IPS-18a (cell line): ENCODE results near the gene KLHL21.
A peak's percentile ranks its signal among the peaks of the same experiment; 100 is the strongest.
"Not testable (repeated sequence)": the region's sequence is repeated elsewhere in the genome, so short reads cannot be mapped to it uniquely, and the experiment has no call there.

Experiments used
- H3K27ac ChIP-seq: one replicate; pipeline ENCODE4 v1.5.1; 2013; ENCODE audit warnings: low read length
- H3K27me3 ChIP-seq: one replicate; pipeline ENCODE4 v1.6.1; 2013; ENCODE audit warnings: mild to moderate bottlenecking, low read length; ENCODE audit not compliant: control insufficient read depth, insufficient read depth
- H3K36me3 ChIP-seq: one replicate; pipeline ENCODE4 v1.6.1; 2013; ENCODE audit warnings: low read depth, low read length; ENCODE audit not compliant: control insufficient read depth
- H3K4me1 ChIP-seq: one replicate; pipeline ENCODE4 v1.6.1; 2013; ENCODE audit warnings: low read depth, low read length; ENCODE audit not compliant: control insufficient read depth
- H3K4me3 ChIP-seq: one replicate; pipeline ENCODE4 v1.5.1; 2013; ENCODE audit warnings: low read length
- H3K9ac ChIP-seq: one replicate; pipeline ENCODE4 v1.6.1; 2013; ENCODE audit warnings: mild to moderate bottlenecking, low read length, moderate library complexity
- H3K9me3 ChIP-seq: one replicate; pipeline ENCODE4 v1.6.1; 2013; ENCODE audit warnings: low read depth, low read length; ENCODE audit not compliant: control insufficient read depth

Gene KLHL21

GRCh38 chr1:6577831-6578525 lies 24.7 kb downstream of the KLHL21 start:
- Histone ChIP-seq H3K4me1 (peaks cover 5% of the 10 kb centered on the region), H3K27ac (no peak overlapping the region), H3K4me3 (no peak overlapping the region)

GRCh38 chr1:6574818-6575217 lies 27.9 kb downstream of the KLHL21 start:
- Histone ChIP-seq H3K36me3 (no peaks in the 10 kb centered on the region), H3K4me3 (no peak overlapping the region), H3K9ac (no peak overlapping the region), H3K27me3 (no peaks in the 10 kb centered on the region), H3K9me3 (no peaks in the 10 kb centered on the region), H3K27ac (no peak overlapping the region), H3K4me1 (no peaks in the 10 kb centered on the region)

More at GRCh38 chr1:6577831-6578525, 24.7 kb downstream of the KLHL21 start:
- Histone ChIP-seq H3K27me3 (no peaks in the 10 kb centered on the region), H3K36me3 (no peaks in the 10 kb centered on the region), H3K9ac (no peak overlapping the region), H3K9me3 (no peaks in the 10 kb centered on the region)

GRCh38 chr1:6574025-6574620 lies 28.5 kb downstream of the KLHL21 start:
- H3K36me3 ChIP-seq: no peaks in the 10 kb centered on the region
- no peak overlapping the region for H3K9ac ChIP-seq
- no peaks in the 10 kb centered on the region for H3K4me1 ChIP-seq
- H3K9me3 ChIP-seq: no peaks in the 10 kb centered on the region
- no peaks in the 10 kb centered on the region for H3K27me3 ChIP-seq
- no peak overlapping the region for H3K27ac ChIP-seq
- H3K4me3 ChIP-seq: no peak overlapping the region

- Histone ChIP-seq H3K9me3 (no peaks in the 10 kb centered on the region), H3K4me1 (no peaks in the 10 kb centered on the region), H3K36me3 (no peaks in the 10 kb centered on the region), H3K9ac (no peak overlapping the region), H3K27me3 (no peaks in the 10 kb centered on the region), H3K4me3 (no peak overlapping the region), H3K27ac (no peak overlapping the region)
These were observed 29.9 kb downstream of the KLHL21 start for GRCh38 chr1:6572653-6573383.

GRCh38 chr1:6570987-6571386 lies 31.7 kb downstream of the KLHL21 start:
- no peaks in the 10 kb centered on the region for H3K27me3 ChIP-seq
- no peak overlapping the region for H3K4me3 ChIP-seq
- H3K9me3 ChIP-seq: no peaks in the 10 kb centered on the region
- no peak overlapping the region for H3K9ac ChIP-seq
- no peaks in the 10 kb centered on the region for H3K36me3 ChIP-seq
- H3K27ac ChIP-seq: no peak overlapping the region
- no peaks in the 10 kb centered on the region for H3K4me1 ChIP-seq

GRCh38 chr1:6570100-6570499 lies 32.6 kb downstream of the KLHL21 start:
- Histone ChIP-seq H3K27ac (no peak overlapping the region), H3K27me3 (no peaks in the 10 kb centered on the region), H3K4me3 (no peak overlapping the region), H3K36me3 (no peaks in the 10 kb centered on the region), H3K9ac (no peak overlapping the region), H3K9me3 (no peaks in the 10 kb centered on the region), H3K4me1 (no peaks in the 10 kb centered on the region)

- Histone ChIP-seq H3K36me3 (no peaks in the 10 kb centered on the region), H3K9me3 (no peaks in the 10 kb centered on the region), H3K9ac (no peak overlapping the region), H3K4me1 (no peaks in the 10 kb centered on the region), H3K27me3 (no peaks in the 10 kb centered on the region), H3K27ac (no peak overlapping the region), H3K4me3 (no peak overlapping the region)
These were observed 33.6 kb downstream of the KLHL21 start for GRCh38 chr1:6569033-6569432.

GRCh38 chr1:6560267-6560666 lies 42.4 kb downstream of the KLHL21 start:
- H3K27ac ChIP-seq: no peak overlapping the region
- H3K4me3 ChIP-seq: no peak overlapping the region
- no peaks in the 10 kb centered on the region for H3K36me3 ChIP-seq
- H3K27me3 ChIP-seq: no peaks in the 10 kb centered on the region
- no peak overlapping the region for H3K9ac ChIP-seq
- no peaks in the 10 kb centered on the region for H3K4me1 ChIP-seq
- H3K9me3 ChIP-seq: no peaks in the 10 kb centered on the region

GRCh38 chr1:6559161-6559560 lies 43.5 kb downstream of the KLHL21 start:
- not testable (repeated sequence) for H3K9me3 ChIP-seq, H3K9ac ChIP-seq, H3K27me3 ChIP-seq, H3K27ac ChIP-seq, H3K36me3 ChIP-seq, H3K4me3 ChIP-seq, H3K4me1 ChIP-seq

GRCh38 chr1:6557597-6557996 lies 45.1 kb downstream of the KLHL21 start:
- H3K9me3 ChIP-seq: no peaks in the 10 kb centered on the region
- H3K4me3 ChIP-seq: no peak overlapping the region
- no peaks in the 10 kb centered on the region for H3K36me3 ChIP-seq
- no peak overlapping the region for H3K27ac ChIP-seq
- peaks cover 12% of the 10 kb centered on the region for H3K4me1 ChIP-seq
- no peaks in the 10 kb centered on the region for H3K27me3 ChIP-seq
- H3K9ac ChIP-seq: no peak overlapping the region

- Histone ChIP-seq H3K27ac (no peak within 1 kb of the TSS), H3K36me3 (peaks cover 3% of the 10 kb centered on the region), H3K9ac (peak within 1 kb of the TSS; percentile 91), H3K27me3 (no peaks in the 10 kb centered on the region), H3K9me3 (no peaks in the 10 kb centered on the region), H3K4me3 (peak within 1 kb of the TSS; percentile 89), H3K4me1 (peaks cover 12% of the 10 kb centered on the region)
These were observed 47.5 kb downstream of the KLHL21 start, which contains the start of gene TAS1R1 for GRCh38 chr1:6554907-6555778. Gene TAS1R1, plus strand, starts transcription at chr1:6555307. Its CDS starts 67 bp downstream, at chr1:6555374.
